OCI-LY7 (cell line): ENCODE data around the gene ZBTB47.

ENCODE experiments used
- CTCF ChIP-seq: fragments of 200-600 bp; sonication (generic); conservative IDR thresholded peaks from 2 replicates; pipeline ENCODE4 v1.5.1; 2014; ENCODE audit warnings: mild to moderate bottlenecking, antibody characterized with exemption, low read length, moderate library complexity, mixed read lengths
- EZH2phosphoT487 ChIP-seq: fragments of 200-600 bp; sonication (generic); IDR thresholded peaks from 2 replicates; pipeline ENCODE4 v1.6.1; 2018; ENCODE audit warnings: low read depth, borderline replicate concordance, mild to moderate bottlenecking, mixed run types, antibody characterized with exemption, low read length, moderate library complexity, mixed read lengths

- no peak for TF ChIP-seq CTCF
- TF ChIP-seq EZH2phosphoT487: no peak
Observed at GRCh38 chr3:42688016-42688415, 34.5 kb downstream of the ZBTB47 start.
